ENCODE measurements around the gene MYORG. TPM values are rescaled to one million over a fixed set of nuclear protein-coding genes. Genes with fewer than 3 reads are reported as not detected.
"Not testable (repeated sequence)": the region's sequence is repeated elsewhere in the genome, so short reads cannot be mapped to it uniquely, and the experiment has no call there.

MYORG gene
- total RNA-seq, 1 experiment from 2014 or later = 0.92 TPM

DNA sequence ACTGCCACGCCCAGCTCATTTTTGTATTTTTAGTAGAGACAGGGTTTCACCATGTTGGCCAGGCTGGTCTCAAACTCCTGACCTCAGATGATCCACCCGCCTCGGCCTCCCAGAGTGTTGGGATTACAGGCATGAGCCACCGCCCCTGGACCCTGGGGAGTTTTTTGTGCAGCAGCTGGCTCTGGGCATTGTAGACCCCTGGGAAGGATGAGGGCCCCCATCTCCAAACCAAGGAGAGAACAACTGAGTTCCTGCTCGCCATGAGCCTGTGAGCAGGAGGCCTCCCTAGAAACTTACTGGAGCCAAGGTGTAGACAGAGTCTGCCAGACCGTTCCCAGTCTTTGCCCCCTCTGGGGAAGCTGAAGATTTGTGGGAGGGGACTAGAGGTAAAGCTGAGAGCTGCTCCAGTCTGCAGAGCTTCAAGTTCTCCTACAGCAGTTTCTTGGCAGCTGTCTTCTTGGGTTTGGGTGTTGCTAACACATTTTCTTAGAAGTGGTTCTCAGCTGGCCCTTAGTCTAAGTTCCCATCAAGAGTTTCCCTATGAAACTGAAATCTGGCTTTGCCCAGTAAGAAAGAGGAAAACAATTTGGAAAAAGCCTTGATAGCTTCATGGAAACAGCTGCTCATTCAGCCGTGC lies 34.9 kb downstream of the MYORG start:
- in situ Hi-C loops (cut with HindIII; ENCODE audit: low sequenced_read_pairs) = no loop called here
- DNase-seq (ENCODE audit: low spot score) = no peak

DNA sequence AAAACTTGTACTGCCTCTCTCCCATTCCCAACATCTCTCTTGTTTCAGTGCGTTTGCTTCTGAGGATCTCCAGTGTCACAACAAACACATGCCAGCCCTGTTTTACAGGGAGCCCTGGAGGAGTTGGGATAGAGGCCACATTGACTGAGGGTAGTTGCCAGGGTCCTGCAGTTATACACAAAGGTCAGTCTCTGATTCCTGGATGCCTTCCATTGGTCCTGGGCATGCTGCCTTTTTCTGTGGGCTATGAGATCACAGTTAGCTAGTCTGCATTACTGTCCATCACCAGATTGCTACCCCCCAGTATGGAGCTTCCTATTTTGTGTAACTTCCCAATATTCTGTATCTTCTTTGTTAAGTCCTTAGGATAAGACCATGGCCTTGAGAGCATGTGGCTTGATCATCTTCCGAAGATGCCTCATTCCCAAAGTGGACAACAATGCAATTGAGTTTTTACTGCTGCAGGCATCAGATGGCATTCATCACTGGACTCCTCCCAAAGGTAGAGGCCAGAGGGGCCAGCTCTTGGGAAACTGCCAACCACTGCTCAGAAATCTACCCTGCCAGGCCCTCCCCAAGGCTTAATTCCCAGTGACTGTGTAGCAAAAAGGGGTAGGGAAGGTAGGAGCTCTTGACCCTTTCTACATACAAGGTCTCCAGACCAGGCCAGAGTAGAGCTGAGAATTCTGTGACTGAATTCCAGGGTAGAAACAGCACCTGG lies 37.9 kb downstream of the MYORG start:
- in situ Hi-C loops (cut with HindIII; ENCODE audit: low sequenced_read_pairs) = no loop called here
- peak; percentile 90 for DNase-seq (ENCODE audit: low spot score)

DNA sequence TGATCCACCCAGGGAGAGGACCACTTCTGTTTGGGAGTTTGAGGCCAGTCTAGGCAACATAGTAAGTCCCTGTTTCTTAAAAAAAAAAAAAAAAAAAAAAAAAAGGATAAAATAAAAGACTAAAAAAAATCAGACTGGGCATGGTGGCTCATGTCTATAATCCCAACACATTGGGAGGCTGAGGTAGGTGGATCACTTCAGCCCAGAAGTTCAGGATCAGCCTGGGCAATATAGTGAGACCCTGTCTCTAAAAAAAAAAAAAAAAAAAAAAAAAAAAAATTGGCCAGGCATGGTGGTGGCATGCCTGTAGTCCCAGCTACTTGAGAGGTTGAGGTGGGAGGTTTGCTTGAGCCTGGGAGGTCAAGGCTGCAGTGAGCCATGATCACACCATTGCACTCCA lies 38.6 kb downstream of the MYORG start:
- in situ Hi-C loops (cut with HindIII; ENCODE audit: low sequenced_read_pairs); DNase-seq (ENCODE audit: low spot score): not testable (repeated sequence)

DNA sequence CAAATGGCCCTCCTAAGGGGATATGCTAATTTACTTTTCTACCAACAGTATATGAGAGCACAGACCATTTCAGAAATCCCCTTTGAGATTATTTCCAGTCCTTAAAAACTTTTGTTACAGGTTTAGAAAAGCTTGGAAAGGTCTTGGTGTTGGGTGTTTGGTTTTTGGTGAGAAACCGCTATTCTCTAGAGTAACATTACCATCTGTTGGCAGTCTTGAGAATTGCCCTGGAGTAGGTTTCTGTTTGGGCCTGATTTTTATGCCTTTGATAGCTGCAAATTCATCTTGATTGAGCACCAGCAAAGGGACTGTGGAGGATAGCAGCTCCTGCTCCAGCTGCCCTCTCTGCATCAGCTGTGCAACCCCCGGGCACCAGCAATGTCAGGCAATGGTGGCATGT lies 39.3 kb downstream of the MYORG start:
- in situ Hi-C loops (cut with HindIII; ENCODE audit: low sequenced_read_pairs) = no loop called here
- DNase-seq (ENCODE audit: low spot score) = no peak

DNA sequence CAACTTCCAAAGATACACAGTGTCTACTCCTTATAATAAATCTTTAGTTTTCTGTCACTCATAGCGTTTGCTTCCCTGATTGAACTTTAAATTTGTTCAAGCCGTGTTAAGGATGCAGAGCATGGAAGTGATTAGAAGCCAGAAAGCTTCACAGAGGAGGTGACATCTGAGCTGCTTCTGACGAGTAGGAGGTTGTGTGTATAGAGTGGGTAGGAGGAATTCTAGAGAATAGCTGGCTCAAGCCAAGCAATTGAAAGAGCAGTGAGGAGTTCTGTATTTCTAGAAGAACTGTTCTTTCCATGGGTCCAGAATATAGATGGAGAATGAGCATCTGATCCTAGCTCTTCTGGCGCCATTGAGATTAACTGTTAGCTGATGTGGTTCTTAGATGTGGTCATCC lies 41.3 kb downstream of the MYORG start:
- no peak for DNase-seq (ENCODE audit: low spot score)
- in situ Hi-C loops (cut with HindIII; ENCODE audit: low sequenced_read_pairs) = no loop called here

DNA sequence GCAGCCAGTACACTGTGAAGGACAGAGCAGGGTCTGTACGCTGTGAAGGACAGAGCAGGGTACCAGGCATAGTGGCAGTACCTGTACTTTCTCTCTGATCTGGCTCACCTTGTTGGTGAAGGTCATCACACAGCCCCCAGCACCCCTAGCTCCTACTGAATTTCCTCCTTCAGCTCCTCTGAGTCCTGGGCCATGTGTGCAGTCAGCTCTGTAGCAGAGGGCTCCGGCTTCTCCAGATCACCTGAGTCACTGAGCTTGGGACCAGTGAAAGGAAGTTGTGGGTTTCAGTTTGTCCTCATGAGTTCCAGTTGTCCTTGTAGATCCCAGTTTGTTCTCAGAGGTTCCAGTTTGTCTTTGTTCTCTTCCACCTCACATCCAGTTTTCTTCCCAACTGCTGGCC lies 41.8 kb downstream of the MYORG start:
- no peak for DNase-seq (ENCODE audit: low spot score)
- in situ Hi-C loops (cut with HindIII; ENCODE audit: low sequenced_read_pairs) = no loop called here

DNA sequence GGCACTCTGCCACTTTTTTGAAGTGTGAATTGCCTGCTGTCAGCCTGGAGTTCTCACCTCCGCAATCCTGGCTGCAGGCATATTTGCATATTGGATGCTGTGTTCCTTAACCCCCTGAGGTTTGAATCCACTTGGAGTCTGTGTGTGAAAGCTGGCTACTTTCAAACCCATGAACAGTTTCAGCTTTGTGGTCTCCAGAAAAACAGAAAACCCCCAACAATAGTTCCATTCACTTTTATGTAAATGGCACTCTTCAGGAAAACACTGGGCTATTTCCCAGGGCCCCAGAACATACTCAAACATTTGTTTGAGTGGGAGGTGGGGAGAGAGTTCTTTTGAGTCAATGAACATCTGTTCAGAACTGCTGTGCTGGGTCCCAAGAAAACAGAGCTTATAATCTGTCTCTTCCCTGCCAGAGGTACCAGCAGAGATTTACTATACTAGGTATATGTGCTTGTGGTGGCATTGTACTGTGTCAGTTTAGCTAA lies 42.3 kb downstream of the MYORG start:
- DNase-seq (ENCODE audit: low spot score) = peak; percentile 35
- in situ Hi-C loops (cut with HindIII; ENCODE audit: low sequenced_read_pairs) = no loop called here

DNA sequence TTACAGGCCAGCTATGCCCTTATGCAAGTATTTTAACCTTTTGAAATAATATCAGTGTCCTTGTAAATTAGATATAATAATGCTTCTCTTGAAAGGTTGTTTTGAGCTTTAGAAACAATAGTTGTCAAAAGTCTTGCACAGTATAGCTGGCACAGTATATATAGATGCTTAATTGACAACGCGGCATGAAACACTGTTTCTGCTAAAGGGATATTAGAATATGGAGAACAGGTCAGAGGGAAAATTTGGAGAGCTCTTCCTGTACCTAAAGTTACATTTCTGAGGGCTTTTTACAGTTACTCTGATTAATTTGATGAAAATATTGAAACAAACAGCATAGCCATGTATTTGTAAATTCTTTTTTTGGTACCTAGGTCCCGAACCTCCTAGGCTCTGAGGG lies 42.9 kb downstream of the MYORG start:
- DNase-seq (ENCODE audit: low spot score) = no peak
- in situ Hi-C loops (cut with HindIII; ENCODE audit: low sequenced_read_pairs) = no loop called here

DNA sequence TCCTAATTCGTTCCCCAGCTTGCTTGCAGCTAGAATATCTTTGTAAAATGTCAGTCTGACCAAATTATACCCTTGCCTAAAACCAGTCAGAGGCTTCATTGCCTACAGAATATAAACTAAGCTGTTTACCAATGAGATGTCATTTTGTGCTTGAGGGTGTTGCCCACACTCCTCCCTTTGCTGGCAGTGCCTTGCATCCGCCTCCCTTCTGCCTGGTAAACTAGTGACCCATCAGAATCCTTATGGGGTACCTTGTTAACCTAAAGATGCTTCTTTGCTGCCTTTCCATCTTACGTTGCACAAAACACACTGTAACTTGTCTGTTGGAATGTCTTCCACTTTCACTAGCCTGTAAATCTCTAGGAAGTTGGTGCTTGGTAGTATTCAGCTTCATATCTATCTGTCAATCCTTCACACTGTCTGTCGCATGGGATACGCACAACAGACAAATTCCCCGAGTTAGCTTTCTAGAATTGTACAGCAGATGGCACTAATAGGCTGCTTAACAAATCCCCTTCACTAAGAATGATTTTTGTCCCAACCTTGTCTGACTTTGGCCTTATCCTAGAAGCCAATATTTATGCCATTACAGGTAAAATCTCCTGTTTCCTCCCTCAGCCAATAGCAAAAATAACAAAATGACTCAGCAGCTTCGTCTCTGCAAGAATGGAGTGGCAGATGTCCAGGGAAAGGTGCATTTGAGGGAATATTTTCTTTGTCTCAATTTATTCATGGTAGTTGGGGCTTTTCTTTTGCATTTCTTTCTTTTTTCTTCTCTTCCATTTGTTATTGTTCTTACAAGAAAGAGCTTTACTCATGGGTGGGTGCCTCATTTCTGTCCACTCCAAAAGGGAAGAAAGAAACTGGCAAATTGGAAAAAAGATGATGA lies 44.4 kb downstream of the MYORG start:
- DNase-seq (ENCODE audit: low spot score) = peak; percentile 84
- in situ Hi-C loops (cut with HindIII; ENCODE audit: low sequenced_read_pairs) = no loop called here

DNA sequence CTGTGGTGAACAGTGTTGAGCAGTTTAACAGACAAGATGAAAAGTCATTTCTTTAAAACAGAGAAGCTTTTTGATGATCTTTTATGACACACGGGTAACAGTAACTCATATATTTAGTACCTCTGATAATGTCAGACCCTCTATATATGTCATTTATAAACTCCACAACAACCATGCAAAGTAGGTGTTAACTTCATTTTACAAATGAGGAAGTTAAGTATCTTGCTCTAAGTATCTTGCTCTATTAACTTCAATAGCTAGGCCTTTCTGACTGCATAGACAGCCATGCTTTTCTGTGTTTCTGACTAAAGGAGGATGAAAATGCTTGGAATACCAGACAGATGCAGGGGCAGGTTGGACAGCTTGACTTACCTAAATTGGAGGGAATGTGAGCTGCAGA lies 45.5 kb downstream of the MYORG start:
- in situ Hi-C loops (cut with HindIII; ENCODE audit: low sequenced_read_pairs) = no loop called here
- no peak for DNase-seq (ENCODE audit: low spot score)

DNA sequence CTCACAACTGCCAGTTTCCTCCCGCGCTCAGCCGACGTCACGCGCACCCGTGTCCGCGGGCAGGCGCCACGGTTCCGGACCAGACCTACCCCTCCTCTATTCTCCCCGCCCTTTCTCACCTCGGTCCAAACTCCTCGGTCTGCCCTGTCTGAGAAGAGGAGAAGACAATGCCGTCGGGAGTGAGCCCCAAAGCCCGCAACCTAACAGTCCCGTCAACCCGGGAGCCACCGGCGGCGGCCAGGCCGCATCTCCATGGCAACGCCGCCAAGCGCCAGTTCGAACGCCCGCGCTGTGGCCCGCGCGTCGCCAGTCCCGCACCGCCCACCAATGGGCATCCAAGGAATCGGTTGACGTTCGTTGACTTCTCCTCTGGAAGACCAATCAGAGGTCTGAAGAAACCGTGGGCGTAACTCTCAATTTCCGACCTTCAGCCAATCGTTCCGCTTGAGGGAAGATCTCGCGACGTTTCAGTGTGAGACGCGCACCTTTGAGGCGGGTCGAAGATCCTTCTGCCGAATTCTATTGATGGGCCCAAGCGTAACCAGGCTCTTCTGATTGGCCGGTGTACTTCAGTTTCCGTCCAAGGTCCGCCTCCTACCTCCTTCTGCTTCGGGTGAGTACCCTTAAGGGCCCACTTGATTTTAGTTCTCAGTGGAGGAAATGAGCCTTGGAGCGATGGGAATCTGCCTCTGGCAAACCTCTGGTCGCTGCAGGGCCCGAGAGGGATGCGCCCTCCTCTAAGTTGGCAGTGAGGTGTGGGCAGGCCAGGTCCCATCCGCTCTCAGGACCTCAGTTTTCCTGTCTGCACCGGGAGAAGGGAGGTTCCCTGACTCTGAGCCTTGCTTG lies 47.5 kb downstream of the MYORG start, which contains the start of the genes KIF24 and NUDT2:
Gene KIF24 (minus strand): TSS at position 282 of the 846 bp plus-strand sequence. CDS start 17,922 bp downstream, outside the sequence.
Gene NUDT2 (plus strand): TSS at position 583 of the 846 bp plus-strand sequence. CDS start 9,471 bp downstream, outside the sequence.
- in situ Hi-C loops (cut with HindIII; ENCODE audit: low sequenced_read_pairs) = no loop called here
- DNase-seq (ENCODE audit: low spot score) = peak; percentile 100

DNA sequence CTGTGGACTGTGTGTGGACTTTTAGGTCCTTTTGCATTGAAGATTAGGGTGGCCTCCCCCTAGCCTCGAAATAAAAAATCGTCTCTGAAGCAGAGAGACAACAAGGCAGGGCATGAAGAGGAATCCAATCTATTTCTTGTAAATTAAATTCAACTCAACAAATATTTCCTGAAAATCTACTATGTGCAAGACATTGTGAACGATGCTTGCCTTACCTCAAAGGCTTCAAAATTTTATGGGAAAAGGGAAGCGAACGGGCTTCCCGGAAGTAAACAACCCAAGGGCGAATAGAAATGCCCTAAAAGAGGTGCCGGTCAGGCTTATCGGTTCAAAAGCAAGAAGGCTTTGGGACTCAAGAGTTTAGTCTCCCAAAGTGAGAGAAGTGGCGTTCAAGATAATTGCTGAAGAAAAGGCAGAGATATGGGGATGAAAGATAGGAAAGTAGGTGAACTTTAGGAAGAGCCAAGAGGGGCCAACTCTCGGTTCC lies 48.2 kb downstream of the MYORG start:
- in situ Hi-C loops (cut with HindIII; ENCODE audit: low sequenced_read_pairs) = no loop called here
- no peak for DNase-seq (ENCODE audit: low spot score)

DNA sequence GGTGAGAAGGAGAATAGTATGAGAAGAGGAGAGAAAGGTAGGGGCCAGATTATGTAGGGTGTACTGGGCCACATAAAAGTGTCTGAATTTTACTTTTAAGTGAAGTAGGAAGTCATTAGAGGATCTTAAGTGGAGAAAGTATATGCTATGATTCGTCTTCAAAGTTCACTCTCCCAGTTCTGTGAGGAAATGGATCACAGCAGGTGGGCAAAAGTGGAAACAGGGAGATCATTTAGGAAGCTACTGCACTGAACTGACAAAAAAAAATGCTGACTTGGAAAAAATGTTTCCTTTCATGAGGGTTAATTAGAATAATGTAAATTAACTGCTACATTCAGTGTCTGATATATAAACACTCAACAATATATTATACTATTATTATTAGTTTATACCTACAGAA lies 50.0 kb downstream of the MYORG start:
- in situ Hi-C loops (cut with HindIII; ENCODE audit: low sequenced_read_pairs) = no loop called here
- no peak for DNase-seq (ENCODE audit: low spot score)

DNA sequence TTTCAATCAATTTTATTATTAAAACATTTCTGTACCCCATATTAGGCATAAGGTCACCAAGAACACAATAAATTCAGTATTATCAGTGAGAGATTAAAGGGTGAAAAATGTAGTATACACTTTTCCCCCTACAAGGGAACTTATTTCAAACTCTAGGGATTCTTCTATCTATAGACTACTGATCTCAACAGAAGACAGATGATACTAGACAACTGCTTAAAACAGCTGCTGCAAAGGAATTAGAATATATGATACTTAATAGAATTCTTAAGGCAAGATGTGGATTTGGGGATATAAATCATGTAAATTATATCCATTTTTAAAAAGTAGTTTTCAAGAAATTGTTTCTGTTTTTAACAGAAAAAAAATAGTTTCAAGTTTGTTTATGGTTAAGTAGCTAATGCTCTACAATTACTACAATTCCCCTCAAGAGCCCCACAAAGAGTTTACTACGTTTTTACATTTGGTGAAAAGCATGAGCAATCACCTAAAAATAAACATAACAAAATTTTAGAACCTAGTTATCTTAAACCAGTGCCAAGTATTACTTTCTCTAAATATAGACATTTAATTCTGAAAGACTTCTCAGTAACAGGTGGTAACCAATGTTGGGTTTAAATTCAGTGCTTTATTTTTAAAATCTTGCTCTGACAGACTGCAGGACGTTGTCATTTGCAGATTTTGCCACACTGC lies 53.7 kb downstream of the MYORG start:
- no peak for DNase-seq (ENCODE audit: low spot score)
- in situ Hi-C loops (cut with HindIII; ENCODE audit: low sequenced_read_pairs) = no loop called here

DNA sequence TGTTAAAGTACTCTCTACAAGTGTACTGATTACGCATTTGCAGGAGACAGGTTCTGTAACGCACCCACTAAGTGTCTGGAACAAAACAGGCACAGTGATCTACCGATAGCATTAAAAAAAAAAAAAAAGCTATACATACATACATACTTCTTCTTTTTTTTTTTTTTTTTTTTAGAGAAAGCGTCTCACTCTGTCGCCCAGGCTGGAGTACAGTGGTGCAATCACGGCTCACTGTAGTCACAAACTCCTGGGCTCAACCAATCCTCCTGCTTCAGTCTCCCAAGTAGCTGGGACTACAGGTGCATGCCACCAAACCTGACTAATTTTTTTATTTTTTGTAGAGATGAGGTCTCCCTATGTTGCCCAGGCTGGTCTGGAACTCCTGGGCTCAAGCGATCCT lies 55.2 kb downstream of the MYORG start:
- in situ Hi-C loops (cut with HindIII; ENCODE audit: low sequenced_read_pairs) = no loop called here
- DNase-seq (ENCODE audit: low spot score) = no peak

DNA sequence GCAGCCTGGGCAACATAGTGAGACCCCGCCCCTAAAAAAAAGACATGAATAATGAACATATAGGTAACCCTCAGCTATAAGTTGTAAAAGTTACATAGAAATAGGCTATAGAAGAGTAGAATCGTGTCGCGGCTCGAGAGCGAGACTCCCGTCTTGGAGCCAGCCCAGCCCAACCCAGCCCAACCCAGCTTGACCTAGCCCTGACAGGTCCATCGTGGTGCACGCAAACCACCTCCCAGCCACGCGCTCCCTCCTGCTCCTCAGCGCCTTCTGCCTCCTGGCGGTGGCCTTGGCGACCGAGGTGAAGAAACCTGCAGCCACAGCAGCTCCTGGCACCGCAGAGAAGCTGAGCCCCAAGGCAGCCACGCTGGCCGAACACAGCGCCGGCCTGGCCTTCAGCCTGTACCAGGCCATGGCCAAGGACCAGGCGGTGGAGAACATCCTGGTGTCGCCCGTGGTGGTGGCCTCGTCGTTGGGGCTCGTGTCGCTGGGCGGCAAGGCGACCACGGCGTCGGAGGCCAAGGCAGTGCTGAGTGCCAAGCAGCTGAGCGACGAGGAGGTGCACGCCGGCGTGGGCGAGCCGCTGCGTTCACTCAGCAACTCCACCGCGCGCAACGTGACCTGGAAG lies 58.4 kb downstream of the MYORG start:
- in situ Hi-C loops (cut with HindIII; ENCODE audit: low sequenced_read_pairs) = no loop called here
- no peak for DNase-seq (ENCODE audit: low spot score)

DNA sequence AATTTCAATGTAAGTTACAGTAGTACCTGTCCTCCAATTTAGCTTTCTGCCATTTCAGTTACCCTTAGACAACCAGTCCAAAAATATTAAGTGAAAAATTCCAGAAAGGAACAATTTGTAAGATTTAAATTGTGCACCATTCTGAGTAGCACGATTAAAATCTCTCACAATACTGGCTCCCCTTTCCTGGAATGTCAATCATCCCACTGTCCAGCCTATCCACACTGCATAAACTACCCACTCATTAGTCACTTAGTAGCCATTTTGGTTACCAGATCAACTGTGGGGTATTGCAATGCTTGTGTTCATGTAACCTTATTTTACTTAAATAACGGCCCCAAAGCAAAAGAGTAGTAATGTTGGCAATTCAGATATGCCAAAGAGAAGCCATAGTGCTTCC lies 59.3 kb downstream of the MYORG start:
- DNase-seq (ENCODE audit: low spot score) = no peak
- in situ Hi-C loops (cut with HindIII; ENCODE audit: low sequenced_read_pairs) = no loop called here

Data from G401 (cell line).